Measurements from ENCODE around the gene ATP13A4.

GRCh38 chr3:193474446-193474845 is 80.2 kb downstream of the ATP13A4 start:
- TF ChIP-seq, protein P1, sequence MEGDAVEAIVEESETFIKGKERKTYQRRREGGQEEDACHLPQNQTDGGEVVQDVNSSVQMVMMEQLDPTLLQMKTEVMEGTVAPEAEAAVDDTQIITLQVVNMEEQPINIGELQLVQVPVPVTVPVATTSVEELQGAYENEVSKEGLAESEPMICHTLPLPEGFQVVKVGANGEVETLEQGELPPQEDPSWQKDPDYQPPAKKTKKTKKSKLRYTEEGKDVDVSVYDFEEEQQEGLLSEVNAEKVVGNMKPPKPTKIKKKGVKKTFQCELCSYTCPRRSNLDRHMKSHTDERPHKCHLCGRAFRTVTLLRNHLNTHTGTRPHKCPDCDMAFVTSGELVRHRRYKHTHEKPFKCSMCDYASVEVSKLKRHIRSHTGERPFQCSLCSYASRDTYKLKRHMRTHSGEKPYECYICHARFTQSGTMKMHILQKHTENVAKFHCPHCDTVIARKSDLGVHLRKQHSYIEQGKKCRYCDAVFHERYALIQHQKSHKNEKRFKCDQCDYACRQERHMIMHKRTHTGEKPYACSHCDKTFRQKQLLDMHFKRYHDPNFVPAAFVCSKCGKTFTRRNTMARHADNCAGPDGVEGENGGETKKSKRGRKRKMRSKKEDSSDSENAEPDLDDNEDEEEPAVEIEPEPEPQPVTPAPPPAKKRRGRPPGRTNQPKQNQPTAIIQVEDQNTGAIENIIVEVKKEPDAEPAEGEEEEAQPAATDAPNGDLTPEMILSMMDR (IDR thresholded peaks at IDR 0.05) = no peak
- no peak for TF ChIP-seq POLR2A (IDR thresholded peaks at IDR 0.05)

Measured in thyroid gland (tissue), 4 donors.